AML-193 (cell line): ENCODE data around the gene FRMD4B.
"Not testable (repeated sequence)": the region's sequence is repeated elsewhere in the genome, so short reads cannot be mapped to it uniquely, and the experiment has no call there.

Source experiments
- DNase-seq, 2 experiments: peaks; one replicate each; lab custom pipeline; 2025; lab: John Stamatoyannopoulos, UW

FRMD4B gene

GRCh38 chr3:69283913-69284611, 101.8 kb downstream of the FRMD4B start:
- DNase-seq, result no peak

DNA sequence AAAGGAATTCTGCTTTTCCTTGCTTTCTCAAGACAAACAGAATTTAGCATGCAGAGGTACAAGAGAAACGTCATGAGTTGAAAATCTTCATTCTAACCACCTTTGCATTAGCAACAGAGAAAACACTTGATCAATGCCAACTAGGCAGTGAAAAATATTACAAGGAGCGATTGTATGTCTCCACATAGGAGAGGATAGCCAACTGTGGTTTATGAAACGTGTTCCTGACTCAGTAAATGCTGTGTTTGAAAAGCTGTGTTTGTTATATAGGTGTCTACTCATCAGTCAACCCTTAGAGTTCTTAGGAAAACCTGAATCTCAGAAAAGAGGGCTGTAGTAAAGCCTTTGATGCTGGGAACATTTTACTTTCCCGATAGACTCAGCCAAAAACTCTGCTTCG, 102.4 kb downstream of the FRMD4B start:
- DNase-seq, result no peak

DNA sequence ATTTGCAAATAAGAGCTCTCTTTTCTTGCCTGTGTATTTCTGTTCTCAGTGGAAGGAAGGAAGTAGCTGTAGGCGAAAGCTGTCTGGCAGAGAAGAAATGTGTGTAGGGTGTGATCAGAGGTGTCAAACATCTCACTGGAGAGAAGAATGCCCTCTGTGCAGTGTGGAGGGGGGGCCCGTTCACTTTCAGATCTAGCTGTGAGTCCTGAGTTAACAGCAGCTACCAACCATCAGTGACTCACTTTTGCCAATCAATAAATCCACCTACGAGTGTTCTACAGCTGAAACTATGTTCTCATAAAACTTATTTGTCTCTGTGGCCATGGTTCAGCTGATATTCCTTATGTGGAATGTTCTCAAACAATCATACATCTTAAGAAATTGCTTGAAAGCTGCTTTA, 103.7 kb downstream of the FRMD4B start:
- no peak for DNase-seq

DNA sequence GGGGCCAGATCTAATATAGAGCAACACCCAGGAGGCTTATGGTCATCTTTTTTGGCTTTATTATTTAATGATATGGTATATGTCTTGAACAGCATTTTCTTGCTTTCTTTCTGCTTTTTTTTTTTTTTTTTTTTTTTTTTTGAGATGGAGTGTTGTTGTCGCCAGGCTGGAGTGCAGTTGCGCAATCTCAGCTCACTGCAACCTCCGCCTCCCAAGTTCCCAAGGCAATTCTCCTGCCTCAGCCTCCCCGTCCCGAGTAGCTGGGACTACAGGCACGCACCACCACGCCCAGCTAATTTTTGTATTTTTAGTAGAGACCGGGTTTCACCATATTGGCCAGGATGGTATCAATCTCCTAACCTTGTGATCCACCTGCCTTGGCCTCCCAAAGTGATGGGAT, 108.5 kb downstream of the FRMD4B start:
- not testable (repeated sequence) for DNase-seq

- DNase-seq, result no peak
These were observed 109.0 kb downstream of the FRMD4B start for GRCh38 chr3:69276884-69277283.

DNA sequence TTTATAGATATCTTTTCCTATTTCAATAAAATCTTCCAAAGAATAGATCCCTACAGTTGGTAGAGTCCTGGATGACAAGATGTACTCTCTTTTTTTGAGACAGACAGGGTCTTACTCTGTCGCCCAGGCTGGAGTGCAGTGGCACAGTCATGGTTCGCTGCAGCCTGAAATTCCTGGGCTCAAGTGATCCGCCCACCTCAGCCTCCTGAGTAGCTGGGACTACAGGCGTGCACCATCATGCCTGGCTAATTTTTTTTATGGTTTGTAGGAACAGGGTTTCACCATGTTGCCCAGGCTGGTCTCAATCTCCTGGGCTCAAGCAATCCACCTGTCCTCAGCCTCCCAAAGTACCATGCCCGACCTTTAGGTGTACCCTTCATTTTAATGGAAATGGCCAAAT, 109.7 kb downstream of the FRMD4B start:
- not testable (repeated sequence) for DNase-seq

DNA sequence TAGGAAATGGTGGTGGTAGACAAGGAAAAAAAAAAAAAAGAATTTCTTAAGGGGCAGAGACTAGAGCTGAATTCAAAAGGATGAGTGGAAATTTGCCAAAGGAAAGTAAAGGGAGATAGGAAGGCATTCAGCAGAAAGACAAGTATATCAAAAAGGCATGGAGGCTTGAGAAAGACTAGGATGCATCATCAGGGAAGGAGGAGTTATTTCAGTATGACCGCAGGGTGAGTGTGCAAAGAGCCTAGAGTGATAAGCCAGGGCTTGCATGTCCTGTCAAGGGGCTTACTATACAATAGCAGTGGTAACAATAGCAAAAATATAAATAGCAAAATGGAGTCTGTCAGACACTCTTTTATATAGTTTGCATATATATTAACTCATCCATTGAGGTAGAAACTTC, 112.0 kb downstream of the FRMD4B start:
- no peak for DNase-seq

DNA sequence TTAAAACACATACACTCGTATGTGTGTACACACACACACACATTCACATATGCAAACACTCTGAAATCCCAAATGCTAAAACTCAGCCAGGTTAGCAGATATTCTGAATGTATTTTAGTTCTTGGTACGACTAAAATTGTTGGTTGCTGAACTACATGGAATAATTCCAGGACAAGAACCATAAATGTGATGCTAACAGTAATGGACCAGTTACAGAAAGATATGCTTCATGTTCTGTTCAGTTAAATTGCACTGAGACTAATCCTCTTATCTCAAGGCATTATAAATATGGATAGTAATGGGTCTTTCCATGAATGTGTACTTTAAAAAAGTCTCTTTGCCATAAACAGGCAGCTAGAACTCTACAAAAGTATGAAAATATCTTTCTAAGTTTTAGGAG, 113.3 kb downstream of the FRMD4B start:
- no peak for DNase-seq

DNA sequence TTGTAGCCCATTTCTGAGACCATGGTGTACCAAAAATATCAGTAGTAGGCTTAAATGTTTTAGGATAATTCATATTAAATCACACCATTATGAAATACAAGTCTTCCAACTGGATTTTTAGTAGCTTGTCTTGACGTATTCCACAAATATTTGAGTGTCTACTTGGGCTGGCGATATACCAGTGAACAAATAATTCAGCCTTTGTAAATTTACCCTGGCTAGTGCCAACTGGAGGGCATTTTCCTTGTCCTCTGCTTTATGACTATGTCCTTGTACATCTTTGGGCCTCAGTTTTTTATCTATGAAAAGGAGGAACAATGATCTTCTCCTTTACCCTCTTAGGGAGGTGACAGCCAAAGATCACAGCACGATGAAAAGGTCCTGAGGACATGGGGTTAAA, 114.8 kb downstream of the FRMD4B start:
- DNase-seq, result no peak

DNA sequence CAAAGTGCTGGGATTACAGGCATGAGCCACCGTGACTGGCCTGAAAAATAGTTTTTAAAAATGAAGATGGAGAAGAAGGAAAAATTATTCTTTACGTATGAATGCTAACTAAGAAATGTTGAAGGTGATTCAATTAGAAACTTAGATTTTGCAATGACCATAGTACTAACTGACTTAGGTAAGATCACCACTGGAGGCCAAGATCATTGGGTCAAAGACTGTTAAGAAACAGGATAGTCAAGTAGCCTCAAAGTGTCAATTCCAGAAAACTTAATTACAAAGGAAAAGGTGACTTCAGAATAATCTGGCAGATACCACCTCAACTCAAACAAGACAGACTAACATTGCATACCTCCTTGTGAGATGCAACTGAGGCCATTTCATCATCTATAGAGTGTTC, 119.3 kb downstream of the FRMD4B start:
- no peak for DNase-seq

- DNase-seq, result not testable (repeated sequence)
These were observed 119.8 kb downstream of the FRMD4B start for GRCh38 chr3:69266071-69266470.

DNA sequence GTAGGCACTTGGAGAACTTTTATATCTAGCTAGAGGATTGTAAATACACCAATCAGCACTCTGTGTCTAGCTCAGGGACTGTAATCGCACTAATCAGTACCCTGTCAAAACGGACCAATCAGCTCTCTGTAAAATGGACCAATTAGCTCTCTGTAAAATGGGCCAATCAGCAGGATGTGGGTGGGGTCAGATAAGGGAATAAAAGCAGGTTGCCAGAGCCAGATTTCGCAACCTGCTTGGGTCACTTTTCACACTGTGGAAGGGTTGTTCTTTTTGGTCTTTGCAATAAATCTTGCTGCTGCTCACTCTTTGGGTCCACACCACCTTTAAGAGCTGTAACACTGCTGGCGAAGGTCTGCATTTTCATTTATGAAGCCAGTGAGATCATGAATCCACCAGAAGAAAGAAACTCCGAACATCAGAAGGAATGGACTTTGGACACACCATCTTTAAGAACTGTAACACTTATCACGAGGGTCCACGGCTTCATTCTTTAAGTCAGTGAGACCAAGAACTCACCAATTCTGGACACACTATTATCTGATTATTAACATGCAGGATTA, 125.0 kb downstream of the FRMD4B start:
- DNase-seq, result not testable (repeated sequence)

GRCh38 chr3:69260216-69260787, 125.6 kb downstream of the FRMD4B start:
- DNase-seq, result no peak

GRCh38 chr3:69259125-69259524, 126.8 kb downstream of the FRMD4B start:
- no peak for DNase-seq

GRCh38 chr3:69255928-69256327, 130.0 kb downstream of the FRMD4B start:
- no peak for DNase-seq

- no peak for DNase-seq
These were observed 131.5 kb downstream of the FRMD4B start for GRCh38 chr3:69254351-69254750.

GRCh38 chr3:69252631-69253030, 133.3 kb downstream of the FRMD4B start:
- no peak for DNase-seq

- DNase-seq, result no peak
These were observed 133.7 kb downstream of the FRMD4B start for GRCh38 chr3:69252141-69252540.

DNA sequence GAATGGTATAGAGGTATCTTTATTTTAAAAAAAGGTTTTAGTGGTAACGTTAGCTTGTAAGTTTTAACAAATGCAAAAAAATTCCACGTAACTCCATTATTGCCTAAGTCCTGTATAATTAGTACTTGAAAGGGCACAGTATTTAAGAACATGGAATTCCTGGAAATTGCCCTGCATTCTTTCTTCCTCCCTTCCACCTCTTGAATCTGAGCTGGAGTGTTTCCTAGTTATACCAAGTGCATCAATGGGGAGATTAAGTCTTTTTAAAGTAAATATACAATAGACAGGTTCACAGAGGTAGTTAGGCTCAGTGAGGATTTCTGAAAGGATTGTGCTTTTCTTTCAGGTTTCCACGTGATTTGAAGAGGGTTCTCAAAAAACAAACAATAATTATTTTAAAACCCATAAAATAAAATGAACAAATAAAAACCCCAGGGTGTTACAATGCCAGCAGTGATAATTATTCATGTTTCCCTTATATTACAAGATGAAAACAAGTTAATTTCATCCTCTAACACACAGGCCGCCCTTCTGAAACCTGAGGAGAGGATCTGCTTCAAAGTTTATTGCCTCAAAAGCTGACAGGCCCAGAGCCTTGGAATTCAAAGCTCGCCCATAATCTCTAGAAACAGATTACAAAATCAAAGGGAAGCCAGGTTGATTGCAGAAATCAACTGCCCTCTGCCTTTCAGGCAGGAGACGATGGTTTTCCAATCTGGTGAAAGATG, 134.6 kb downstream of the FRMD4B start:
- DNase-seq, result no peak

DNA sequence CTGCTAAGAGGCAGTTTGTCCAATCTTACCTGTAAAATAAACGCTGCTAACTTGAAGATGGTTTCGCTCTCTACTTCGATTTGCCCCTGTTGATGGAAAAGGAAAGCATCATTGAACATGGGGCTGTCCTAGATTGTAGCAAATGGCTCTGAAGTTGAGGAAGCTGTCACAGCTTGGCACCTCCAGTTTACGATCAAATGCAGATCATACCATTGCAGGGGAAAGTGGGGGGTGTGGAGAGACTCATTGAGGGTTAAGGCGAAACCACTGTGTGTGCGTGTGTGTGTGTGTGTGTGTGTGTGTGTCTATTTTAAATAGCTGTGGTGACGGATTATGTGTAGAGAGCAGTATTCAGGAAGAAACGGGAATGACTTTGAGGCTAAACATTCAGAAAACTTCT, 135.9 kb downstream of the FRMD4B start:
- no peak for DNase-seq

DNA sequence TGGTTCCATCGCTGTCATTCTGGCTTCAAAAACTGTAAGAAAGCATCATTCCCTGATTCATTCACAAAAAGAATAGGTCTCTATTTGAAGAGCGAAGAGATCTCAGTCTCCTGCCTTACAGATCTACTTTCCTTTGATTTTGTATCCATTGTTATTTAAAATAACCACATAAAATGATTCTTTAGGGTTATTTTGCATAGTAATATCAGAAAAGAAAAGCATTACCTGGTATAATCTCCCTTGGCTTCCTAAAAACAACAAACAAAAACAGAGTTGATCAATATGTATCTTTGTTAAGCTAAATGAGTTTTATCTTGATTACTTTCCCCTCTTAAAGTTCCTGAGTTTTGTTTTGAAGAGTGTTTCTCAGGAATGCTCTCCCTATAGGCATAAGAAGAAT, 136.9 kb downstream of the FRMD4B start:
- no peak for DNase-seq

- no peak for DNase-seq
These were observed 137.5 kb downstream of the FRMD4B start for GRCh38 chr3:69248436-69248835.

GRCh38 chr3:69246612-69247011, 139.3 kb downstream of the FRMD4B start:
- no peak for DNase-seq
